GM21619 (cell line): ENCODE data around the gene ZNF224.
"Not testable (repeated sequence)": the region's sequence is repeated elsewhere in the genome, so short reads cannot be mapped to it uniquely, and the experiment has no call there.

Experiments
- ATAC-seq: cut with Tn5 transposase; IDR thresholded peaks from one replicate; pipeline ENCODE4 v1.9.1; 2021; ENCODE audit not compliant: unreplicated experiment

ZNF224 gene

GRCh38 chr19:44121162-44121561 lies 27.0 kb downstream of the ZNF224 start:
- ATAC-seq = not testable (repeated sequence)

GRCh38 chr19:44131955-44132354 lies 37.8 kb downstream of the ZNF224 start:
- no peak for ATAC-seq

GRCh38 chr19:44141191-44142058 lies 47.3 kb downstream of the ZNF224 start, which contains the start of gene ZNF234:
Gene ZNF234, plus strand, starts transcription at chr19:44141554. Its CDS starts 3,079 bp downstream, at chr19:44144633.
- ATAC-seq = peak; percentile 79

GRCh38 chr19:44142059-44142433 lies 47.9 kb downstream of the ZNF224 start:
- ATAC-seq = peak; percentile 14

GRCh38 chr19:44149776-44150175 lies 55.6 kb downstream of the ZNF224 start:
- ATAC-seq = no peak

- ATAC-seq = no peak
Observed at GRCh38 chr19:44151491-44151890, 57.3 kb downstream of the ZNF224 start.

- no peak for ATAC-seq
Observed at GRCh38 chr19:44156475-44156874, 62.3 kb downstream of the ZNF224 start.
